Ishikawa (cell line): ENCODE measurements around the gene FAM131C.

Experiments
- CEBPB ChIP-seq: IDR thresholded peaks from 2 replicates; pipeline ENCODE4 v1.6.1; 2012
- CREB1 ChIP-seq: IDR thresholded peaks from 2 replicates; pipeline ENCODE4 v1.6.1; 2012; ENCODE audit warnings: low read depth
- EGR1 ChIP-seq: IDR thresholded peaks from 2 replicates; pipeline ENCODE4 v1.6.1; 2012
- EP300 ChIP-seq: IDR thresholded peaks from 2 replicates; pipeline ENCODE4 v1.6.1; 2012; ENCODE audit warnings: borderline replicate concordance
- FOXM1 ChIP-seq: IDR thresholded peaks from 2 replicates; pipeline ENCODE4 v1.6.1; 2012; ENCODE audit warnings: low read depth, borderline replicate concordance
- NFIC ChIP-seq: IDR thresholded peaks from 2 replicates; pipeline ENCODE4 v1.6.1; 2012
- RAD21 ChIP-seq: IDR thresholded peaks from 2 replicates; pipeline ENCODE4 v1.6.1; 2012; ENCODE audit warnings: low read depth
- TAF1 ChIP-seq: IDR thresholded peaks from 2 replicates; pipeline ENCODE4 v1.6.1; 2012; ENCODE audit warnings: low read depth, mild to moderate bottlenecking
- TCF12 ChIP-seq: IDR thresholded peaks from 2 replicates; pipeline ENCODE4 v1.6.1; 2012; ENCODE audit warnings: low read depth
- TEAD4 ChIP-seq: IDR thresholded peaks from 2 replicates; pipeline ENCODE4 v1.6.1; 2012
- YY1 ChIP-seq: IDR thresholded peaks from 2 replicates; pipeline ENCODE4 v1.6.1; 2012; ENCODE audit warnings: low read depth
- ZBTB7A ChIP-seq: IDR thresholded peaks from 2 replicates; pipeline ENCODE4 v1.6.1; 2012; ENCODE audit warnings: low read depth
- TF ChIP-seq, protein P1 (sequence below): IDR thresholded peaks from 2 replicates; pipeline ENCODE4 v1.6.1; 2012; ENCODE audit warnings: low read depth, mild to moderate bottlenecking
- TF ChIP-seq, protein P2 (sequence below): IDR thresholded peaks from 2 replicates; pipeline ENCODE4 v1.6.1; 2012
- TF ChIP-seq, protein P3 (sequence below): IDR thresholded peaks from 2 replicates; pipeline ENCODE4 v1.6.1; 2012

Gene FAM131C

DNA sequence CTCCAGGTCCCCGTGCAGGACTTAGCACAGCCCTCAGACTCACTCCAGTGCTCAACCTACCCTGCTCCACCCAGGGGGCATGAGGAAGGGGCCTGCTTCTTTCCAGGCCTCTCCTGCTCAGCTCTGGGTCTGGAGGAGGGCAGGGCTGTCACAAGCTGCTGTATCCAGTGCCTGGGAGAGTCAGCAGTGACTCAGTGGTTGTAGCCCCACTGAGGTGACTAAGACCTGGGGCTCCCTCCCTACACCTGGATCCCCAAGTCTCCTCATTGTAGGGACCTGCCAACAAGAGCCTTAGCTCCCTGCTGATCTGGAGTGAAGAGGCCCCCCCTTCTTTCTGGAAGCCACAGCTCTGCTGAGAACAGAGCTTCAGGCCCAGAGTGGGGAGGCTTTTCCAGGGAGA is 36.1 kb upstream of the FAM131C start:
- TF ChIP-seq NFIC: no peak
- no peak for TF ChIP-seq EP300
- no peak for TF ChIP-seq CEBPB
- no peak for TF ChIP-seq TAF1
- TF ChIP-seq, protein P1, sequence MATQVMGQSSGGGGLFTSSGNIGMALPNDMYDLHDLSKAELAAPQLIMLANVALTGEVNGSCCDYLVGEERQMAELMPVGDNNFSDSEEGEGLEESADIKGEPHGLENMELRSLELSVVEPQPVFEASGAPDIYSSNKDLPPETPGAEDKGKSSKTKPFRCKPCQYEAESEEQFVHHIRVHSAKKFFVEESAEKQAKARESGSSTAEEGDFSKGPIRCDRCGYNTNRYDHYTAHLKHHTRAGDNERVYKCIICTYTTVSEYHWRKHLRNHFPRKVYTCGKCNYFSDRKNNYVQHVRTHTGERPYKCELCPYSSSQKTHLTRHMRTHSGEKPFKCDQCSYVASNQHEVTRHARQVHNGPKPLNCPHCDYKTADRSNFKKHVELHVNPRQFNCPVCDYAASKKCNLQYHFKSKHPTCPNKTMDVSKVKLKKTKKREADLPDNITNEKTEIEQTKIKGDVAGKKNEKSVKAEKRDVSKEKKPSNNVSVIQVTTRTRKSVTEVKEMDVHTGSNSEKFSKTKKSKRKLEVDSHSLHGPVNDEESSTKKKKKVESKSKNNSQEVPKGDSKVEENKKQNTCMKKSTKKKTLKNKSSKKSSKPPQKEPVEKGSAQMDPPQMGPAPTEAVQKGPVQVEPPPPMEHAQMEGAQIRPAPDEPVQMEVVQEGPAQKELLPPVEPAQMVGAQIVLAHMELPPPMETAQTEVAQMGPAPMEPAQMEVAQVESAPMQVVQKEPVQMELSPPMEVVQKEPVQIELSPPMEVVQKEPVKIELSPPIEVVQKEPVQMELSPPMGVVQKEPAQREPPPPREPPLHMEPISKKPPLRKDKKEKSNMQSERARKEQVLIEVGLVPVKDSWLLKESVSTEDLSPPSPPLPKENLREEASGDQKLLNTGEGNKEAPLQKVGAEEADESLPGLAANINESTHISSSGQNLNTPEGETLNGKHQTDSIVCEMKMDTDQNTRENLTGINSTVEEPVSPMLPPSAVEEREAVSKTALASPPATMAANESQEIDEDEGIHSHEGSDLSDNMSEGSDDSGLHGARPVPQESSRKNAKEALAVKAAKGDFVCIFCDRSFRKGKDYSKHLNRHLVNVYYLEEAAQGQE: no peak
- no peak for TF ChIP-seq EGR1
- no peak for TF ChIP-seq ZBTB7A
- no peak for TF ChIP-seq CREB1
- no peak for TF ChIP-seq YY1
- TF ChIP-seq, protein P2, sequence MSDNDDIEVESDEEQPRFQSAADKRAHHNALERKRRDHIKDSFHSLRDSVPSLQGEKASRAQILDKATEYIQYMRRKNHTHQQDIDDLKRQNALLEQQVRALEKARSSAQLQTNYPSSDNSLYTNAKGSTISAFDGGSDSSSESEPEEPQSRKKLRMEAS: no peak
- TF ChIP-seq TCF12: no peak
- TF ChIP-seq RAD21: no peak
- TF ChIP-seq, protein P3, sequence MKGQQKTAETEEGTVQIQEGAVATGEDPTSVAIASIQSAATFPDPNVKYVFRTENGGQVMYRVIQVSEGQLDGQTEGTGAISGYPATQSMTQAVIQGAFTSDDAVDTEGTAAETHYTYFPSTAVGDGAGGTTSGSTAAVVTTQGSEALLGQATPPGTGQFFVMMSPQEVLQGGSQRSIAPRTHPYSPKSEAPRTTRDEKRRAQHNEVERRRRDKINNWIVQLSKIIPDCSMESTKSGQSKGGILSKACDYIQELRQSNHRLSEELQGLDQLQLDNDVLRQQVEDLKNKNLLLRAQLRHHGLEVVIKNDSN: no peak
- TF ChIP-seq FOXM1: no peak
- no peak for TF ChIP-seq TEAD4

DNA sequence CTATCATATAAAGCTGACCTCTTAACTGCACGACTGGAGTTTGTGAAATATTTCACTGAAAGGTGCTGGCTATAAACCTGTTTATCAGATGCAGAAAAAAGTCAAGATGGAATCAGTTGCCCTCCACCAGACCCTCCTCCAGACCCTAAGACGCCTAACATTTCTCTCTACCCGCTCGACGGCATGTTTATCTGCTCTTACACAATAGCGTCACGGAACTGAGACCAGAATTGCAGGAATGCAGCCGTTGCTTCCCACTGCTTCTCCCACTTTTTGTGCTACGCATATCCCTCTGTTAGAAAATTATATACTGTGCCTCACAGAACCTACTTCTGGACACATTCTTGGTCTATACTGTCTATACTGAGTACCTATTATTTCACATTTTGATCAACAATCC is 28.2 kb upstream of the FAM131C start:
- TF ChIP-seq RAD21 (no peak), EP300 (no peak), EGR1 (no peak), CEBPB (no peak), TEAD4 (no peak), ZBTB7A (no peak)
- TF ChIP-seq, protein P1: no peak

DNA sequence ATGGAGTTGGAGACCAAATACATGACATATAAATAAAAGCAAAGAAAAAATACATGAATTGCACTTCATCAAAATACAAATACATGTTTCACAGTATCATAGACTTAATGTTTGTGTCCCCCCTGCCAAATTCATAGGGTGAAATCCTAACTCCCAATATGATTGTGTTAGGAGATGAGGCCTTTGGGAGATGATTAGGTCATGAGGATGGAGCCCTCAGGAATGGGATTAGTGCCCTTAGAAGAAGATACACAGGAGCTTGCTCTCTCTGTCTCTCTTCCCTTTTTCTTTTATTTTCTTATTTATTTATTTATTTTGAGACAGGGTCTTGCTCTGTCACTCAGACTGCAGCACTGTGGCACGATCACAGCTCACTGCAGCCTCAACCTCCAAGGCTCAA is 26.0 kb upstream of the FAM131C start:
- TF ChIP-seq, protein P3: no peak
- TF ChIP-seq FOXM1: no peak
- TF ChIP-seq NFIC: no peak
- TF ChIP-seq TEAD4: no peak
- TF ChIP-seq TCF12: no peak
- no peak for TF ChIP-seq EGR1
- TF ChIP-seq YY1: no peak

GRCh38 chr1:16095447-16095846 is 22.0 kb upstream of the FAM131C start:
- TF ChIP-seq, protein P3: no peak
- TF ChIP-seq, protein P2: no peak
- TF ChIP-seq TAF1 (no peak), FOXM1 (no peak), EGR1 (no peak), ZBTB7A (no peak), NFIC (no peak), EP300 (no peak), YY1 (no peak), RAD21 (no peak), TCF12 (no peak), CREB1 (no peak), TEAD4 (no peak), CEBPB (no peak)
- TF ChIP-seq, protein P1: no peak
